Measurements from ENCODE around the gene MYO1B. TPM values are rescaled to one million over a fixed set of nuclear protein-coding genes. Genes with fewer than 3 reads are reported as not detected.

MYO1B gene
- total and polyA plus RNA-seq, 2 of the 8 experiments (the other 6 are each of a cell fraction or from before 2014, with no cell fraction given), result 15.5 to 61.2 TPM

DNA sequence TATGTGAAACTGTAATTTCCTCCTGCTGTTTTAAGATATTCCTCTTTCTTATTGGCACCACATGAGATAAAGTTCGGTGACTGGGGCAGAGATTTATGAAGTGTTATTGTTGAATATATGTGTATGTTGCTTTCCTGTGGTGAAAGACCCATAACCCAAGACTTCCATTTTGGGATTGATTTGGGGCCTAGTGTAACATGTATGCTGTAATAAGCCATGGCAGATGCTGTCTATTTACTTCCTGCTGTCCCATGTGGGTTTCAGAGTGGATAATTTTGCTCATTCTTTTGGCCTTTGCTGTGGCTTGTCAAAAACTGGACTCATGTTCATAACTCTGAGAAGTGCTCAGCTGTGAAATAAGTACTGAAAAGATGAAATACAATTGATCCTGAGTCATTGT is 10.8 kb upstream of the MYO1B start (continued):
- TF ChIP-seq RXRA (IDR thresholded peaks at IDR 0.05; ENCODE audit: insufficient read depth, low read depth, low read length), result no peak
- TF ChIP-seq, protein P1, sequence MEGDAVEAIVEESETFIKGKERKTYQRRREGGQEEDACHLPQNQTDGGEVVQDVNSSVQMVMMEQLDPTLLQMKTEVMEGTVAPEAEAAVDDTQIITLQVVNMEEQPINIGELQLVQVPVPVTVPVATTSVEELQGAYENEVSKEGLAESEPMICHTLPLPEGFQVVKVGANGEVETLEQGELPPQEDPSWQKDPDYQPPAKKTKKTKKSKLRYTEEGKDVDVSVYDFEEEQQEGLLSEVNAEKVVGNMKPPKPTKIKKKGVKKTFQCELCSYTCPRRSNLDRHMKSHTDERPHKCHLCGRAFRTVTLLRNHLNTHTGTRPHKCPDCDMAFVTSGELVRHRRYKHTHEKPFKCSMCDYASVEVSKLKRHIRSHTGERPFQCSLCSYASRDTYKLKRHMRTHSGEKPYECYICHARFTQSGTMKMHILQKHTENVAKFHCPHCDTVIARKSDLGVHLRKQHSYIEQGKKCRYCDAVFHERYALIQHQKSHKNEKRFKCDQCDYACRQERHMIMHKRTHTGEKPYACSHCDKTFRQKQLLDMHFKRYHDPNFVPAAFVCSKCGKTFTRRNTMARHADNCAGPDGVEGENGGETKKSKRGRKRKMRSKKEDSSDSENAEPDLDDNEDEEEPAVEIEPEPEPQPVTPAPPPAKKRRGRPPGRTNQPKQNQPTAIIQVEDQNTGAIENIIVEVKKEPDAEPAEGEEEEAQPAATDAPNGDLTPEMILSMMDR (IDR thresholded peaks at IDR 0.05; ENCODE audit: control extremely low read depth in 1 of 3, insufficient read depth in 1 of 3, low read depth in 1 of 3, low read length in 3 of 3), result no peak

Data from H1 (cell line).